ENCODE data around the gene SIGLEC9.

SIGLEC9 gene

DNA sequence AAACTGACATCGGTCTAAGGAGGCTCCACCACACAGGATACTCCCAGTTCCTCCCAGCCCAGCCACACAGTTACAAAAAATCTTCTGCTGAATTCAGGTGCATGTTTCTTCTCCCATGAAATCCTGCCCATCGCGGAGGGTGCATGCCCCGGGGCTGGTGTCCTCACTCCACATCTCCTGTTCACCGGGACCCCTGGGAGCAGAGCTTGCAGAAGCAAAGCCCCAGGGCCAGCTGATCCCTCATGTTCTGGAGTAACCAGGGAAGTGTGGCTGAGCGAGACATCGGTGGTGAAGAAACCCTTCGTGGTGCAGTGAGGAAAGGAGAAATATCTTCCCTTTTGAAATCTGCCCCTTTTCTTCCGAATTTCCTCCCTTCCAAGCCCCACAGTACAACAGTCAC lies 904 bp upstream of the SIGLEC9 start:
- H3K27ac ChIP-seq, result no peak overlapping the region

DNA sequence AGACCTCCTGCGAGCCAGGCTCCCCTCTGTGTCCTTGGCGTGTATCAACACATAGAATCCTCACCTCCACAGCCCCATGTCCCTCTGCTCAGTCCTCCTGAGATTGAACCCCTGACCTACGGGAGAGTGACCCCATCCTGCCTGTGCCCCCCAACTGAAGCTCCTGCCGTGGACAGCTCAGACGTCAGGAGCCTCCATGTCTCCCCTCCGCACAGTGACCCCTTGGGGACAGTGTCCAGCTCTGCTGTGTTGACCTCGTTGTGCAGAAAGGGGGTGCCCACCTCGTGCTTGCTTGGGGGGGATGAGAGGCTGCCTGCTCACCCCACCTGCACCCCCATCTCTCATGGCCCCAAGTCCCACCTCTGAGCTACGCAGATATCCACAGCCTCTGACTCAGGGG lies 490 bp upstream of the SIGLEC9 start:
- TF ChIP-seq, protein P1, sequence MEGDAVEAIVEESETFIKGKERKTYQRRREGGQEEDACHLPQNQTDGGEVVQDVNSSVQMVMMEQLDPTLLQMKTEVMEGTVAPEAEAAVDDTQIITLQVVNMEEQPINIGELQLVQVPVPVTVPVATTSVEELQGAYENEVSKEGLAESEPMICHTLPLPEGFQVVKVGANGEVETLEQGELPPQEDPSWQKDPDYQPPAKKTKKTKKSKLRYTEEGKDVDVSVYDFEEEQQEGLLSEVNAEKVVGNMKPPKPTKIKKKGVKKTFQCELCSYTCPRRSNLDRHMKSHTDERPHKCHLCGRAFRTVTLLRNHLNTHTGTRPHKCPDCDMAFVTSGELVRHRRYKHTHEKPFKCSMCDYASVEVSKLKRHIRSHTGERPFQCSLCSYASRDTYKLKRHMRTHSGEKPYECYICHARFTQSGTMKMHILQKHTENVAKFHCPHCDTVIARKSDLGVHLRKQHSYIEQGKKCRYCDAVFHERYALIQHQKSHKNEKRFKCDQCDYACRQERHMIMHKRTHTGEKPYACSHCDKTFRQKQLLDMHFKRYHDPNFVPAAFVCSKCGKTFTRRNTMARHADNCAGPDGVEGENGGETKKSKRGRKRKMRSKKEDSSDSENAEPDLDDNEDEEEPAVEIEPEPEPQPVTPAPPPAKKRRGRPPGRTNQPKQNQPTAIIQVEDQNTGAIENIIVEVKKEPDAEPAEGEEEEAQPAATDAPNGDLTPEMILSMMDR (conservative IDR thresholded peaks at IDR 0.05), result no peak
- H3K27ac ChIP-seq, result no peak overlapping the region

More for the DNA sequence above, 904 bp upstream of the SIGLEC9 start:
- TF ChIP-seq, protein P1 (conservative IDR thresholded peaks at IDR 0.05), result no peak

DNA sequence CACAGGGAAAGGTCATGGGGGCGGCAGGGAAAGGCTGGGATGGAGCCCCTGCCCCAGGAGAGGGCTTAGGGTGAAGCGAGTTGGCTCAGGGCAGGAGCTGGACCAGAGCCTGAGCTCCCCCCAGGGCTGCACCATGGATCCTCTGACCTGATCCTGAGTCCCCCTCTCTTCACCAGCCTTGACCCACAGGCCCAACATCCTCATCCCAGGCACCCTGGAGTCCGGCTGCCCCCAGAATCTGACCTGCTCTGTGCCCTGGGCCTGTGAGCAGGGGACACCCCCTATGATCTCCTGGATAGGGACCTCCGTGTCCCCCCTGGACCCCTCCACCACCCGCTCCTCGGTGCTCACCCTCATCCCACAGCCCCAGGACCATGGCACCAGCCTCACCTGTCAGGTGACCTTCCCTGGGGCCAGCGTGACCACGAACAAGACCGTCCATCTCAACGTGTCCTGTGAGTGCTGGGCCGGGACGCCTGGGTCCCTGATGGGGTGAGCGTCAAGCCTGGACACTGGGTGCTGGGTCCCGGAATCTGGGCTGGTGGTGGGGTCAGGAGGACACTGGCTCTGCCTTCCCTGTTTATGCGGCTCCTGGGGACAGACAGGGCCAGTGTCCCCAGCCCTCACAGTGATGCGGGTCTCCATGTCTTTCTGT lies 842 bp downstream of the SIGLEC9 start:
- H3K27ac ChIP-seq, result no peak overlapping the region
- TF ChIP-seq, protein P1 (conservative IDR thresholded peaks at IDR 0.05), result no peak

DNA sequence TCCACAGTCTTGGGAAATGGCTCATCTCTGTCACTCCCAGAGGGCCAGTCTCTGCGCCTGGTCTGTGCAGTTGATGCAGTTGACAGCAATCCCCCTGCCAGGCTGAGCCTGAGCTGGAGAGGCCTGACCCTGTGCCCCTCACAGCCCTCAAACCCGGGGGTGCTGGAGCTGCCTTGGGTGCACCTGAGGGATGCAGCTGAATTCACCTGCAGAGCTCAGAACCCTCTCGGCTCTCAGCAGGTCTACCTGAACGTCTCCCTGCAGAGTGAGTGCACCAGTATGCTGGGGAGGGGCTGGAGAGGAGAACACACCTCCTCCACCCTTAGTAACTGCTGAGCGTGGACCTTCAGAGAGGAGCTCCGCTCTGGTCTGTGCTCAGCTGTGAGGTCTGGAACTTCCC lies 2.3 kb downstream of the SIGLEC9 start:
- no peak overlapping the region for H3K27ac ChIP-seq
- TF ChIP-seq, protein P1 (conservative IDR thresholded peaks at IDR 0.05), result no peak

DNA sequence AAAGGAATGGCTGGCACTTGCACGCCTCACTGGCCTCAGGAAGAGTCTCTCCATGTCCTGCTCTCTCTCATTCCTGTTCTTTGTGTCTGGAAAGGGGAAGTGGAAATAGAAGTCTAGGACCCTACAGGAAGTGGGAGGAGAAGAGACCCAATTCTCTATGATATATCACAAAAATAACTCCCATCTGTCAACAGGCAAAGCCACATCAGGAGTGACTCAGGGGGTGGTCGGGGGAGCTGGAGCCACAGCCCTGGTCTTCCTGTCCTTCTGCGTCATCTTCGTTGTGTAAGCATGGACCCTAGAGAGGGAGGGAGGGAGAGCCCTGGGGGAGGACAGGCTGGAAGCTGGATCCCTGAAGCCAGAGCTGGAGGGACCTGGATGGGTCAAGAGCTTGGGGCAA lies 3.0 kb downstream of the SIGLEC9 start:
- no peak overlapping the region for H3K27ac ChIP-seq
- TF ChIP-seq, protein P1 (conservative IDR thresholded peaks at IDR 0.05), result no peak

DNA sequence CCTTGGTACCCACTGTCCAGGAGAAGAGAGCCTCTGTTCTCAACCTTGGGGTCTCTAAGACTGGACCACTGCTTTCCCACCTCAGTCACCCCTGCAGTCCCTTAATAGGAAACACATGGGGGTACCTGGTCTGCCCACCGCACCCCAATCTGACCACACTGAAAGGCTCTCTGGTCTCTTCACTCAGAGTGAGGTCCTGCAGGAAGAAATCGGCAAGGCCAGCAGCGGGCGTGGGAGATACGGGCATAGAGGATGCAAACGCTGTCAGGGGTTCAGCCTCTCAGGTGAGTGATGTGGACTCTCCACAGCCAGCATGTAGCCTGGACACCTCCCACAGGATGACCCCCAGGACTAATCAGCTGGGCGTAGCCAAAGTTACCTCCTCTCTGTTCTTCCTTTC lies 3.5 kb downstream of the SIGLEC9 start:
- H3K27ac ChIP-seq, result peak overlapping the region; percentile 42; the same call in 1 of the 2 replicates
- TF ChIP-seq, protein P1 (conservative IDR thresholded peaks at IDR 0.05), result no peak

DNA sequence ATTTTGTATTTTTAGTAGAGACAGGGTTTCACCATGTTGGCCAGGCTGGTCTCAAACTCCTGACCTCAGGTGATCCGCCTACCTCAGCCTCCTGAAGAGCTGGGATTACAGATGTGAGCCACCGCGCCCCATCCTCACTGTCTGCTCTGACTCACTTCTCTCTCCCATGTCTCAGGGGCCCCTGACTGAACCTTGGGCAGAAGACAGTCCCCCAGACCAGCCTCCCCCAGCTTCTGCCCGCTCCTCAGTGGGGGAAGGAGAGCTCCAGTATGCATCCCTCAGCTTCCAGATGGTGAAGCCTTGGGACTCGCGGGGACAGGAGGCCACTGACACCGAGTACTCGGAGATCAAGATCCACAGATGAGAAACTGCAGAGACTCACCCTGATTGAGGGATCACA lies 5.0 kb downstream of the SIGLEC9 start:
- H3K27ac ChIP-seq, result no peak overlapping the region; the same call in 1 of the 2 replicates
- TF ChIP-seq, protein P1 (conservative IDR thresholded peaks at IDR 0.05), result no peak
